ENCODE data around the gene SREBF2.

SREBF2 gene

GRCh38 chr22:41816241-41816640 is 16.7 kb upstream of the SREBF2 start:
- TF ChIP-seq SIN3A (IDR thresholded peaks at IDR 0.05; ENCODE audit: borderline replicate concordance, insufficient read depth, low read length) (no peak), REST (IDR thresholded peaks at IDR 0.05; ENCODE audit: insufficient read depth in 1 of 2, low read depth in 2 of 2, low read length in 2 of 2) (no peak), TAF1 (IDR thresholded peaks at IDR 0.05; ENCODE audit: borderline replicate concordance, insufficient read depth, low read length) (no peak), POLR2AphosphoS5 (IDR thresholded peaks at IDR 0.05; ENCODE audit: low read depth, low read length) (no peak), FOXP2 (optimal IDR thresholded peaks at IDR 0.05; ENCODE audit: borderline replicate concordance, extremely low read depth, extremely low read length, insufficient read depth) (no peak)

- TF ChIP-seq REST (IDR thresholded peaks at IDR 0.05; ENCODE audit: insufficient read depth in 1 of 2, low read depth in 2 of 2, low read length in 2 of 2) (no peak), POLR2AphosphoS5 (IDR thresholded peaks at IDR 0.05; ENCODE audit: low read depth, low read length) (no peak), SIN3A (IDR thresholded peaks at IDR 0.05; ENCODE audit: borderline replicate concordance, insufficient read depth, low read length) (no peak), TAF1 (IDR thresholded peaks at IDR 0.05; ENCODE audit: borderline replicate concordance, insufficient read depth, low read length) (no peak), FOXP2 (optimal IDR thresholded peaks at IDR 0.05; ENCODE audit: borderline replicate concordance, extremely low read depth, extremely low read length, insufficient read depth) (no peak)
Measured at GRCh38 chr22:41816871-41817270, 16.0 kb upstream of the SREBF2 start.

GRCh38 chr22:41818011-41818410 is 14.9 kb upstream of the SREBF2 start:
- TF ChIP-seq SIN3A (IDR thresholded peaks at IDR 0.05; ENCODE audit: borderline replicate concordance, insufficient read depth, low read length): no peak
- TF ChIP-seq POLR2AphosphoS5 (IDR thresholded peaks at IDR 0.05; ENCODE audit: low read depth, low read length): no peak
- TF ChIP-seq FOXP2 (optimal IDR thresholded peaks at IDR 0.05; ENCODE audit: borderline replicate concordance, extremely low read depth, extremely low read length, insufficient read depth): no peak
- TF ChIP-seq TAF1 (IDR thresholded peaks at IDR 0.05; ENCODE audit: borderline replicate concordance, insufficient read depth, low read length): no peak
- no peak for TF ChIP-seq REST (IDR thresholded peaks at IDR 0.05; ENCODE audit: insufficient read depth in 1 of 2, low read depth in 2 of 2, low read length in 2 of 2)

GRCh38 chr22:41818596-41818995 is 14.3 kb upstream of the SREBF2 start:
- no peak for TF ChIP-seq POLR2AphosphoS5 (IDR thresholded peaks at IDR 0.05; ENCODE audit: low read depth, low read length)
- TF ChIP-seq FOXP2 (optimal IDR thresholded peaks at IDR 0.05; ENCODE audit: borderline replicate concordance, extremely low read depth, extremely low read length, insufficient read depth): no peak
- TF ChIP-seq SIN3A (IDR thresholded peaks at IDR 0.05; ENCODE audit: borderline replicate concordance, insufficient read depth, low read length): no peak
- no peak for TF ChIP-seq REST (IDR thresholded peaks at IDR 0.05; ENCODE audit: insufficient read depth in 1 of 2, low read depth in 2 of 2, low read length in 2 of 2)
- no peak for TF ChIP-seq TAF1 (IDR thresholded peaks at IDR 0.05; ENCODE audit: borderline replicate concordance, insufficient read depth, low read length)

- TF ChIP-seq SIN3A (IDR thresholded peaks at IDR 0.05; ENCODE audit: borderline replicate concordance, insufficient read depth, low read length) (no peak), POLR2AphosphoS5 (IDR thresholded peaks at IDR 0.05; ENCODE audit: low read depth, low read length) (no peak), FOXP2 (optimal IDR thresholded peaks at IDR 0.05; ENCODE audit: borderline replicate concordance, extremely low read depth, extremely low read length, insufficient read depth) (no peak), TAF1 (IDR thresholded peaks at IDR 0.05; ENCODE audit: borderline replicate concordance, insufficient read depth, low read length) (no peak), REST (IDR thresholded peaks at IDR 0.05; ENCODE audit: insufficient read depth in 1 of 2, low read depth in 2 of 2, low read length in 2 of 2) (no peak)
Measured at GRCh38 chr22:41819257-41819656, 13.6 kb upstream of the SREBF2 start.

Measured in PFSK-1 (cell line).